Measurements from ENCODE around the gene IL22RA2.

DNA sequence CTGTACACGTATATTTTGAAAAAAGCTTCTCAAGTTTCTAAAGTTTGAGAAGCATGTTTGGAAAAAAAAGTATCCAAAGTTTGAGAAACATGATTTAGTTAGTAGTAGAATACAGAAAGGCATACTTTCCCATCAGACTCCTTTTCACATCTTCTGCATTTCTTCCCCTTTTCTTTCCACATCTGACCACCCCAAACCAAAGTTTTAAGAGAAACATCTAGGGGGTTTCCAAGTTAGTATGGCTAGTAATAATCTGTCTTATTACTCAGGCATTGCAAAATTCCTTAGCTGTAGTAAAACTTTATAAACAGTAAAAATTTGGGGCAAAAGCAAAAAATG, 65.7 kb downstream of the IL22RA2 start:
- TF ChIP-seq TAF1 (IDR thresholded peaks at IDR 0.05; ENCODE audit: borderline replicate concordance, low read depth, low read length) (no peak), POLR2AphosphoS5 (IDR thresholded peaks at IDR 0.05; ENCODE audit: low read depth, low read length) (no peak)
